Fibroblast of the aortic adventitia (primary cell): Measurements from ENCODE around the gene CAMTA2. TPM values are rescaled to one million over a fixed set of nuclear protein-coding genes. Genes with fewer than 3 reads are reported as not detected.

ENCODE experiments used
- DNase-seq: peaks from one replicate; pipeline ENCODE4 v3.0.0-alpha.2; 2010; ENCODE audit warnings: low read depth
- H3K4me3 ChIP-seq: 2 replicates; pipeline ENCODE4 v1.5.1; 2011; ENCODE audit warnings: low read depth, mild to moderate bottlenecking, control low read depth, low read length, moderate library complexity
- CTCF ChIP-seq: IDR thresholded peaks from 2 replicates; pipeline ENCODE4 v1.5.1; 2011; ENCODE audit warnings: mild to moderate bottlenecking, low read length, control low read depth, inconsistent platforms; ENCODE audit not compliant: insufficient read depth
- total RNA-seq: library from RNA; depleted of rRNA; stranded (reverse); fragments of >200 nt; gene quantifications from 2 replicates; pipeline ENCODE4 v1.2.3, GENCODE V29; 2012; ENCODE audit warnings: low replicate concordance

CAMTA2 gene
- total RNA-seq, 1 donor, result 21.1 TPM

- H3K4me3 ChIP-seq, result peak within 1 kb of the TSS; percentile 98
- no peak for TF ChIP-seq CTCF
- peak; percentile 95 for DNase-seq
Observed at GRCh38 chr17:4948166-4948930, 39.1 kb downstream of the CAMTA2 start, which contains the start of gene PFN1. Gene PFN1, minus strand, starts transcription at chr17:4948530. Its CDS starts 136 bp downstream, at chr17:4948394.

- H3K4me3 ChIP-seq, result peak overlapping the region; percentile 98
- DNase-seq, result peak; percentile 31
- no peak for TF ChIP-seq CTCF
Observed at GRCh38 chr17:4947411-4948165, 39.9 kb downstream of the CAMTA2 start.

- DNase-seq, result no peak
- TF ChIP-seq CTCF, result no peak
Observed at GRCh38 chr17:4947010-4947410, 40.5 kb downstream of the CAMTA2 start.

GRCh38 chr17:4946312-4946976 is 41.0 kb downstream of the CAMTA2 start:
- peak overlapping the region; percentile 98 for H3K4me3 ChIP-seq
- no peak for DNase-seq
- no peak for TF ChIP-seq CTCF

More at GRCh38 chr17:4947010-4947410, 40.5 kb downstream of the CAMTA2 start:
- peak overlapping the region; percentile 98 for H3K4me3 ChIP-seq

- peak overlapping the region; percentile 98 for H3K4me3 ChIP-seq
- no peak for DNase-seq
- TF ChIP-seq CTCF, result no peak
Observed at GRCh38 chr17:4945944-4946280, 41.6 kb downstream of the CAMTA2 start.

GRCh38 chr17:4945176-4945943 is 42.1 kb downstream of the CAMTA2 start:
- peak; percentile 92 for DNase-seq
- TF ChIP-seq CTCF, result no peak
- H3K4me3 ChIP-seq, result peak overlapping the region; percentile 98
